B cell (primary cell): ENCODE measurements around the gene EIF4G1. TPM values are rescaled to one million over a fixed set of nuclear protein-coding genes. Genes with fewer than 3 reads are reported as not detected.

ENCODE experiments used
- ATAC-seq: fragments of 200-7000 bp; cut with Tn5 transposase; one replicate; pipeline ENCODE4 v1.10.0; 2021; ENCODE audit warnings: low read depth, mild to moderate bottlenecking, moderate number of reproducible peaks, moderate library complexity
- CTCF ChIA-PET: fragments of 350-600 bp; sonication (Branson Sonifier 250); formaldehyde crosslinking; loops from one replicate; lab custom pipeline; 2021; ENCODE audit warnings: antibody characterized with exemption, inconsistent platforms; lab: Charles Lee
- POLR2A ChIA-PET: fragments of 350-600 bp; sonication (Branson Sonifier 250); formaldehyde crosslinking; loops from one replicate; lab custom pipeline; 2021; ENCODE audit warnings: antibody characterized with exemption; lab: Charles Lee
- DNase-seq: peaks from one replicate; pipeline ENCODE4 v3.0.0; 2013
- H2AFZ ChIP-seq: 2 replicates; pipeline ENCODE4 v1.6.1; 2012; ENCODE audit warnings: mild to moderate bottlenecking, low read depth, low read length; ENCODE audit not compliant: insufficient read depth, poor library complexity, severe bottlenecking
- H3K27ac ChIP-seq, 2 donors: 1 replicate in 1 of 2; 2 replicates in 1 of 2; pipeline ENCODE4 v1.5.1; 2012 to 2013; ENCODE audit warnings: low read length in 2 of 2, mild to moderate bottlenecking in 2 of 2, moderate library complexity in 1 of 2
- H3K27me3 ChIP-seq, 4 experiments: fragments of 200-600 bp in 1 of 4; sonication (generic) in 1 of 4; replicated peaks in 1 of 4; 1 replicate in 2 of 4; 2 replicates in 2 of 4; pipeline versions ENCODE4 v1.6.1 to v1.7.0; 2013 to 2016; ENCODE audit warnings: low read length in 3 of 4, mild to moderate bottlenecking in 2 of 4, mixed read lengths in 1 of 4, moderate library complexity in 1 of 4; ENCODE audit not compliant: insufficient read depth in 4 of 4, control insufficient read depth in 3 of 4; ENCODE audit errors: control extremely low read depth in 1 of 4
- H3K36me3 ChIP-seq, 2 experiments: replicated peaks in 1 of 2; 1 replicate in 1 of 2; 2 replicates in 1 of 2; pipeline versions ENCODE4 v1.6.1 to v1.7.1; 2013; ENCODE audit warnings: low read length in 1 of 2; ENCODE audit not compliant: insufficient read depth in 2 of 2, control insufficient read depth in 1 of 2; ENCODE audit errors: control extremely low read depth in 1 of 2, extremely low read depth in 1 of 2
- H3K4me1 ChIP-seq, 2 donors: fragments of 200-600 bp in 1 of 2; sonication (generic) in 1 of 2; 1 replicate in 1 of 2; 2 replicates in 1 of 2; pipeline versions ENCODE4 v1.5.1 to v1.6.1; 2013 to 2017; ENCODE audit warnings: low read length in 2 of 2; ENCODE audit not compliant: control insufficient read depth in 2 of 2, insufficient read depth in 2 of 2
- H3K4me2 ChIP-seq: replicated peaks from 2 replicates; pipeline ENCODE3; 2012; ENCODE audit warnings: mild to moderate bottlenecking, low read depth, low read length; ENCODE audit not compliant: poor library complexity, severe bottlenecking
- H3K4me3 ChIP-seq, 5 experiments: fragments of 200-600 bp in 1 of 5; sonication (generic) in 1 of 5; 1 replicate in 3 of 5; 2 replicates in 2 of 5; pipeline versions ENCODE4 v1.5.1 to v1.7.0; 2011 to 2016; ENCODE audit warnings: low read length in 4 of 5, mild to moderate bottlenecking in 4 of 5, low read depth in 2 of 5, control low read depth in 1 of 5, moderate library complexity in 1 of 5; ENCODE audit not compliant: insufficient read depth in 1 of 5; ENCODE audit errors: control extremely low read depth in 1 of 5, extremely low read depth in 1 of 5
- H3K79me2 ChIP-seq: fragments of 200-600 bp; sonication (generic); one replicate; pipeline ENCODE4 v1.6.0; 2016; ENCODE audit warnings: low read length; ENCODE audit not compliant: control insufficient read depth, insufficient read depth
- H3K9ac ChIP-seq: fragments of 200-600 bp; sonication (generic); 2 replicates; pipeline ENCODE4 v1.6.1; 2017; ENCODE audit warnings: mild to moderate bottlenecking, low read length, moderate library complexity
- H3K9me3 ChIP-seq, 3 donors: one replicate each; pipeline versions ENCODE4 v1.6.1 to v1.7.1; 2013; ENCODE audit warnings: low read length in 2 of 3; ENCODE audit not compliant: control insufficient read depth in 2 of 3, insufficient read depth in 1 of 3; ENCODE audit errors: control extremely low read depth in 1 of 3
- H4K20me1 ChIP-seq: 2 replicates; pipeline ENCODE4 v1.6.0; 2012; ENCODE audit warnings: mild to moderate bottlenecking, low read length; ENCODE audit not compliant: insufficient read depth, control insufficient read depth, poor library complexity, severe bottlenecking
- H3K27ac Mint-ChIP-seq: one replicate; pipeline ENCODE4 v1.8.0; 2021; ENCODE audit warnings: mixed read lengths
- H3K27me3 Mint-ChIP-seq: one replicate; pipeline ENCODE4 v1.8.0; 2021; ENCODE audit warnings: mixed read lengths
- H3K4me1 Mint-ChIP-seq: one replicate; pipeline ENCODE4 v1.8.0; 2021; ENCODE audit warnings: mixed read lengths
- H3K4me3 Mint-ChIP-seq: one replicate; pipeline ENCODE4 v1.8.0; 2021; ENCODE audit warnings: mixed read lengths
- H3K9me3 Mint-ChIP-seq: one replicate; pipeline ENCODE4 v1.8.0; 2022; ENCODE audit warnings: mixed read lengths; ENCODE audit not compliant: insufficient read depth
- CTCF ChIP-seq: fragments of 200-600 bp; IDR thresholded peaks from one replicate; pipeline ENCODE4 v1.8.0; 2022; ENCODE audit warnings: antibody characterized with exemption, mild to moderate bottlenecking
- EZH2 ChIP-seq: IDR thresholded peaks from 2 replicates; pipeline ENCODE4 v1.6.1; 2012; ENCODE audit warnings: borderline replicate concordance, low read depth, mild to moderate bottlenecking, moderate library complexity, low read length; ENCODE audit not compliant: insufficient read depth, poor library complexity, severe bottlenecking
- WGBS: methylation state at CpG from one replicate; pipeline ENCODE4 v1.1.5; 2013; ENCODE audit warnings: missing lambda C conversion rate; ENCODE audit not compliant: insufficient coverage; 5-methylcytosine and 5-hydroxymethylcytosine counted together
- intact Hi-C: fragments of 100-400 bp; cut with micrococcal nuclease; formaldehyde crosslinking; loops from one replicate; pipeline ENCODE4 v1.10.0; 2022
- polyA plus RNA-seq: library from polyadenylated mRNA; depleted of rRNA; stranded (reverse); fragments of >200 nt; gene quantifications from 2 replicates; pipeline ENCODE4 v1.2.3, GENCODE V29; 2012
- total RNA-seq, 2 donors: library from RNA; stranded (reverse); fragments of 120-200 nt in 1 of 2; gene quantifications; 1 replicate in 1 of 2; 2 replicates in 1 of 2; pipeline versions ENCODE4 v1.2.3 to v1.2.4, GENCODE V29; 2013 to 2022

EIF4G1 gene
- total and polyA plus RNA-seq, 2 donors (not counting 1 experiment from before 2014, with no cell fraction given): 65.8 to 160 TPM

DNA sequence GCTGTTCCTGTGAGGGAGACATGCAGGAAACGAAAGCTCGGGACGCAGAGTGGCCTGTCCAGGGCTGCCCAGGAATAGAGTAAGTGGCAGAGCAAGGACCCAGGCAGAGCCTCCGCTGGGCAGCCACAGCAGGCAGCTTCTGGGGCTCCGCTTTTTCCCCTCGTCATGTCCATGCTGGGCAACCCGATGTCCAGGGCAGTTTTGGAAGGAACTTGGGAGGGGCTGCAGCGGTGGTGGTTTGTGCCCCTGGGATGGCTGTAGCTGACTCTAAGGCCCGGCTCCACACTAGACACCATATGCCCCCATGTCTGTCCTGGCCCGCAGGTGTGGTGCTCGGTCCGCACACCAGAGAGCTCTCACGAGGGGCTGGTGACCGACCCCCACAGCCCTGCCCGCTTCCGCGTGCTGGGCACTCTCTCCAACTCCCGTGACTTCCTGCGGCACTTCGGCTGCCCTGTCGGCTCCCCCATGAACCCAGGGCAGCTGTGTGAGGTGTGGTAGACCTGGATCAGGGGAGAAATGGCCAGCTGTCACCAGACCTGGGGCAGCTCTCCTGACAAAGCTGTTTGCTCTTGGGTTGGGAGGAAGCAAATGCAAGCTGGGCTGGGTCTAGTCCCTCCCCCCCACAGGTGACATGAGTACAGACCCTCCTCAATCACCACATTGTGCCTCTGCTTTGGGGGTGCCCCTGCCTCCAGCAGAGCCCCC lies 22.5 kb upstream of the EIF4G1 start:
- H3K27ac Mint-ChIP-seq: no peak overlapping the region
- peaks cover 15% of the 10 kb centered on the region for H3K27me3 Mint-ChIP-seq
- Histone ChIP-seq H3K36me3 (no peaks in the 10 kb centered on the region), H3K9me3 (no peaks in the 10 kb centered on the region), H3K4me3 (no peak overlapping the region), H3K27ac (no peak overlapping the region), H3K4me1 (no peaks in the 10 kb centered on the region), H3K9ac (no peak overlapping the region), H4K20me1 (no peaks in the 10 kb centered on the region), H3K27me3 (peaks cover 0 to 10% (median 3%) of the 10 kb centered on the region in 4 experiments), H2AFZ (no peak overlapping the region), H3K4me2 (no peak overlapping the region), H3K79me2 (no peaks in the 10 kb centered on the region)
- POLR2A ChIA-PET: no interaction called here
- no peaks in the 10 kb centered on the region for H3K4me1 Mint-ChIP-seq
- DNase-seq: no peak
- no peak for ATAC-seq
- no peak overlapping the region for H3K4me3 Mint-ChIP-seq
- intact Hi-C loops: no loop called here
- CTCF ChIA-PET: no interaction called here
- TF ChIP-seq CTCF (no peak), EZH2 (no peak)
- no peaks in the 10 kb centered on the region for H3K9me3 Mint-ChIP-seq
- 99% methylated on average over 20 of the region's 21 CpGs for WGBS

DNA sequence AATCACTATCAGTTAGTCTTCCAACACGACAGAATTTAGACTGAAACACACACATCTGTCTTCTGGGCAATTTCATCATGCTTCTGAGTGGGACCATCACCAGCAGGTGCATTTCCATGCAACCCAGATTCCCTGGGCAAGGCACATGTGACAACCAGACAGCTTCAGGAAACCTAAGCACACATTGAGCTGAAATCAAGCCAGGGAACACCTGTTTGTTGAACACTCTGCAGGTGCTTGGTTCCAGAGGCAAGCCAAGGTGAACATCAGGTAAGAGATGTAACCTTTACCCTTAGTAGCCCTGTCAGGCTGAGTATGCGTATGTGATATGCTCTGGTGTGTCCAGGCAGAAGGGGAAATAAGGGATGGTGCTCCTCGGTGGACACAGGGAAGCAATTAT lies 18.6 kb upstream of the EIF4G1 start:
- no peak for DNase-seq
- Histone ChIP-seq H3K79me2 (peaks cover 22% of the 10 kb centered on the region), H3K4me1 (peaks cover 12 to 17% of the 10 kb centered on the region in 2 donors), H3K9me3 (no peaks in the 10 kb centered on the region), H3K9ac (no peak overlapping the region), H3K4me3 (no peak overlapping the region), H3K4me2 (no peak overlapping the region), H2AFZ (no peak overlapping the region), H3K27me3 (peaks cover 0 to 6% (median under 1%) of the 10 kb centered on the region in 4 experiments), H3K27ac (no peak overlapping the region), H3K36me3 (peaks cover 0 to 7% of the 10 kb centered on the region in 2 experiments), H4K20me1 (peaks cover 7% of the 10 kb centered on the region)
- no peak for ATAC-seq
- intact Hi-C loops: loop anchor here (5.0 kb wide), 2 partner anchors 278 to 598 kb away; partner anchors contain the start of genes ABCC5 and YEATS2
- no peak overlapping the region for H3K27ac Mint-ChIP-seq
- no peak for TF ChIP-seq EZH2
- no peak for TF ChIP-seq CTCF
- WGBS: 77% methylated on average over 2 of the region's 3 CpGs
- H3K27me3 Mint-ChIP-seq: peaks cover 9% of the 10 kb centered on the region
- peaks cover 21% of the 10 kb centered on the region for H3K4me1 Mint-ChIP-seq
- H3K9me3 Mint-ChIP-seq: no peaks in the 10 kb centered on the region
- CTCF ChIA-PET: no interaction called here
- POLR2A ChIA-PET: no interaction called here
- no peak overlapping the region for H3K4me3 Mint-ChIP-seq
